ENCODE data around the gene RCBTB1.
"Not testable (repeated sequence)": the region's sequence is repeated elsewhere in the genome, so short reads cannot be mapped to it uniquely, and the experiment has no call there.

The RCBTB1 gene

GRCh38 chr13:49512578-49512977, 72.8 kb downstream of the RCBTB1 start:
- CTCF ChIA-PET = interaction anchor here (0.6 kb wide), 1 partner anchor 40 kb away, joined by 4 read pairs; no protein-coding TSS in a partner anchor

GRCh38 chr13:49503951-49504350, 81.4 kb downstream of the RCBTB1 start:
- no peak overlapping the region for H3K27ac ChIP-seq
- no peak for TF ChIP-seq CTCF (conservative IDR thresholded peaks at IDR 0.05; ENCODE audit: low read depth)
- ChIA-PET POLR2A (ENCODE audit: low non-redundant PET) (no interaction called here), CTCF (interaction anchor here (0.6 kb wide), 1 partner anchor 405 kb away, joined by 6 read pairs; no protein-coding TSS in a partner anchor)
- no peak for DNase-seq (ENCODE audit: low spot score)

More at GRCh38 chr13:49512578-49512977, 72.8 kb downstream of the RCBTB1 start:
- no peak overlapping the region for H3K27ac ChIP-seq
- POLR2A ChIA-PET (ENCODE audit: low non-redundant PET) = no interaction called here
- TF ChIP-seq CTCF (conservative IDR thresholded peaks at IDR 0.05; ENCODE audit: low read depth) = no peak
- DNase-seq (ENCODE audit: low spot score) = no peak

GRCh38 chr13:49502954-49503353, 82.4 kb downstream of the RCBTB1 start:
- ChIA-PET POLR2A (ENCODE audit: low non-redundant PET) (interaction anchor here (0.5 kb wide), 1 partner anchor 8 kb away, joined by 4 read pairs; no protein-coding TSS in a partner anchor), CTCF (no interaction called here)
- DNase-seq (ENCODE audit: low spot score) = no peak
- H3K27ac ChIP-seq = no peak overlapping the region
- TF ChIP-seq CTCF (conservative IDR thresholded peaks at IDR 0.05; ENCODE audit: low read depth) = no peak

- no peak overlapping the region for H3K27ac ChIP-seq
- ChIA-PET POLR2A (ENCODE audit: low non-redundant PET) (no interaction called here), CTCF (interaction anchor here (0.6 kb wide), 2 partner anchors 90 to 352 kb away, joined by 3 to 5 read pairs; no protein-coding TSS in a partner anchor)
- no peak for DNase-seq (ENCODE audit: low spot score)
- TF ChIP-seq CTCF (conservative IDR thresholded peaks at IDR 0.05; ENCODE audit: low read depth) = no peak
Measured at GRCh38 chr13:49499889-49500660, 85.3 kb downstream of the RCBTB1 start.

- TF ChIP-seq CTCF (conservative IDR thresholded peaks at IDR 0.05; ENCODE audit: low read depth) = no peak
- ChIA-PET CTCF (no interaction called here), POLR2A (ENCODE audit: low non-redundant PET) (no interaction called here)
- no peak overlapping the region for H3K27ac ChIP-seq
- no peak for DNase-seq (ENCODE audit: low spot score)
Measured at GRCh38 chr13:49498206-49498605, 87.2 kb downstream of the RCBTB1 start.

- H3K27ac ChIP-seq = peak overlapping the region; percentile 45; the same call in 1 of the 2 replicates
- no peak for DNase-seq (ENCODE audit: low spot score)
- POLR2A ChIA-PET (ENCODE audit: low non-redundant PET) = no interaction called here
- TF ChIP-seq CTCF (conservative IDR thresholded peaks at IDR 0.05; ENCODE audit: low read depth) = no peak
- CTCF ChIA-PET = no interaction called here
Measured at GRCh38 chr13:49497272-49497671, 88.1 kb downstream of the RCBTB1 start.

GRCh38 chr13:49496837-49497236, 88.5 kb downstream of the RCBTB1 start:
- H3K27ac ChIP-seq = peak overlapping the region; percentile 90
- DNase-seq (ENCODE audit: low spot score); CTCF ChIA-PET: not testable (repeated sequence)
- POLR2A ChIA-PET (ENCODE audit: low non-redundant PET) = interaction anchor here (0.9 kb wide), 1 partner anchor 9 kb away, joined by 4 read pairs; no protein-coding TSS in a partner anchor
